Colonic mucosa (tissue), 4 donors: ENCODE data around the gene UTF1. TPM values are rescaled to one million over a fixed set of nuclear protein-coding genes. Genes with fewer than 3 reads are reported as not detected.
A peak's percentile ranks its signal among the peaks of the same experiment; 100 is the strongest.

ENCODE experiments used
- DNase-seq: peaks from one replicate; pipeline ENCODE4 v3.0.0-alpha.2; 2020
- H3K27ac ChIP-seq: fragments of 200-600 bp; one replicate; pipeline ENCODE4 v1.8.0; 2021
- H3K27me3 ChIP-seq: fragments of 200-600 bp; one replicate; pipeline ENCODE4 v1.8.0; 2021
- H3K36me3 ChIP-seq: fragments of 200-600 bp; one replicate; pipeline ENCODE4 v1.8.0; 2021
- H3K4me1 ChIP-seq: fragments of 200-600 bp; one replicate; pipeline ENCODE4 v1.8.0; 2021; ENCODE audit warnings: mild to moderate bottlenecking
- H3K4me3 ChIP-seq: fragments of 200-600 bp; one replicate; pipeline ENCODE4 v1.8.0; 2021
- H3K9ac ChIP-seq, 2 donors: one replicate each; pipeline ENCODE4 v1.7.0; 2013; ENCODE audit warnings: control low read depth in 2 of 2, low read depth in 2 of 2, low read length in 2 of 2
- H3K9me3 ChIP-seq: fragments of 200-600 bp; one replicate; pipeline ENCODE4 v1.8.0; 2021
- intact Hi-C: fragments of 100-400 bp; cut with DNase I; formaldehyde crosslinking; loops from one replicate; pipeline ENCODE4 v1.14.1; 2022
- total RNA-seq, 2 donors: library from RNA; stranded (reverse); fragmentation: NEBNext Ultra II Directional in 1 of 2; extraction: Animal tissue kit (Norgen Biotek cat#: 25700) in 1 of 2; gene quantifications; one replicate each; pipeline ENCODE4 v1.2.1, GENCODE V29; 2021
- TF ChIP-seq, protein P1 (sequence below): fragments of 200-600 bp; IDR thresholded peaks from one replicate; pipeline ENCODE4 v1.8.0; 2022; ENCODE audit warnings: antibody characterized with exemption, mild to moderate bottlenecking
- donor health status: healthy.
- donor health status: DM: no; HTN: no; CAD: no.
- donor health status: DM: no; HTN: no; CAD: no.

UTF1 gene
- total RNA-seq, 2 donors from 2014 or later = not detected

DNA sequence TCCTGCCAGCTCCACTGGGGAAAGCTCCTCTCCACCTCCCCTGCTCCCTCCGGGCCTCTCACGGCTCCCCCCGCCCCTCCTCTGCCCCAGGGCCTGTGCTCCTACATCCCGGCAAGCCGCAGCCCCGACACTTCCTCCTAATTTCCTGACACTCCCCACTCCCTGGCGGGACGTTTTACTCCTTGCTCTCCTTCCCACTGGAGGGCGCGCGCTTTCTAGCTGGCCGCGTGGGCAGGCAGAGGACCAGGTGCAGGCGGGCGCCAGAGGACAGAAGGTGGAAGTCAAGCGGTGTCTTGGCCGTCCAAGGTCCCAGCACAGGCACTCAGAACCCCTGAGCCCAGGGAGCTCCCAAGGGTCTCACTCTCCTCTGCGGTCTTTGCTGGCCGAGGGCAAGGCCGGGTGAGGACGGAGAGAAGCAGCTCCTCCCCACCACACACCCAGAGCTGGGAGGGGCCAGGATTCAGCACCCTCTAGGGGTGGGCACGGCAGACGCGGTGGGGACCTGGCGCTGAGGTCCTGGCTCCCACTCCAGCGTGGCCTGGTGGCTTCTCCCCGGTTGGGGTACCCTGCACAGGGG is 27.6 kb downstream of the UTF1 start:
- H3K27ac ChIP-seq = peak overlapping the region; percentile 12
- H3K27me3 ChIP-seq = no peaks in the 10 kb centered on the region
- H3K9me3 ChIP-seq = no peaks in the 10 kb centered on the region
- H3K4me1 ChIP-seq = peaks cover 30% of the 10 kb centered on the region
- DNase-seq = peak; percentile 87
- peak overlapping the region; percentile 8 for H3K4me3 ChIP-seq
- H3K36me3 ChIP-seq = no peaks in the 10 kb centered on the region
- intact Hi-C loops = no loop called here
- TF ChIP-seq, protein P1, sequence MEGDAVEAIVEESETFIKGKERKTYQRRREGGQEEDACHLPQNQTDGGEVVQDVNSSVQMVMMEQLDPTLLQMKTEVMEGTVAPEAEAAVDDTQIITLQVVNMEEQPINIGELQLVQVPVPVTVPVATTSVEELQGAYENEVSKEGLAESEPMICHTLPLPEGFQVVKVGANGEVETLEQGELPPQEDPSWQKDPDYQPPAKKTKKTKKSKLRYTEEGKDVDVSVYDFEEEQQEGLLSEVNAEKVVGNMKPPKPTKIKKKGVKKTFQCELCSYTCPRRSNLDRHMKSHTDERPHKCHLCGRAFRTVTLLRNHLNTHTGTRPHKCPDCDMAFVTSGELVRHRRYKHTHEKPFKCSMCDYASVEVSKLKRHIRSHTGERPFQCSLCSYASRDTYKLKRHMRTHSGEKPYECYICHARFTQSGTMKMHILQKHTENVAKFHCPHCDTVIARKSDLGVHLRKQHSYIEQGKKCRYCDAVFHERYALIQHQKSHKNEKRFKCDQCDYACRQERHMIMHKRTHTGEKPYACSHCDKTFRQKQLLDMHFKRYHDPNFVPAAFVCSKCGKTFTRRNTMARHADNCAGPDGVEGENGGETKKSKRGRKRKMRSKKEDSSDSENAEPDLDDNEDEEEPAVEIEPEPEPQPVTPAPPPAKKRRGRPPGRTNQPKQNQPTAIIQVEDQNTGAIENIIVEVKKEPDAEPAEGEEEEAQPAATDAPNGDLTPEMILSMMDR = peak; percentile 24
- H3K9ac ChIP-seq = peak overlapping the region; percentile 58 to 61

DNA sequence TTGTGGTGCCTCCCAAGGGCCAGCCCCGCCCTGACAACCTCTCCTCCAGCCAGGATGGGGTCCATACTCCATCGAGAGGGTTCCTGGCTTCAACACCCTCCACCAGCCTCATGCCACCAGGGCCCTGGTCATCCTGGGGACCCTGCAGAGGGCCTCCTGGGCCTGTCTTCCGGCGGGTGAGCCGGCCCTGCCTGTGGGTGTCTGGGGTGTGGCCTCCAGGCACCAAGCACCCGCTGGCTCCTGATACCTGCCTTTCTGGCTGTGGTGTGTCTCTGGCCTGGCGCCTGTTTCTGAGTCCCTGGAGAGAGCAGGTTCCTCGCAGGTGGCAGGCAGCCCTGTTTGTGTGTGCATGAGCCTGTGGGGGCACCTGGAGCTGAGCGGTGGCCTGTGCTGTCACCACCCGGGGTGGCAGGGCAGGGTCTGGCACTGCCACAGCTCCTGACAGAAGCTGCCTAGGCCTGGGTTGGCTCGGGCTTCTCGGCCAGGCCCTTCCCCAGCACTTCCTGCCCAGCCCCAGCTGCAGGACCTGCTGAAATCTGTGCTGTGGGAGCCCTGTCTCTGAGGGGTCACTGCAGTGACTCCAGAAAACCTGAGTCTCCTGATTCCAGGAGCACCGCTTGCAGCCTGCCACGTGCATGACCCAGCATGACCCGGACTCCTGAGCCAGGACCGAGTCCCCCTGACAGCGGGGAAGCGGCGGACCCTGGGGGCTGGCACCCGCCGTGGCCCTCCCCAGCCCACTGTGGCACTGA is 28.2 kb downstream of the UTF1 start:
- intact Hi-C loops = no loop called here
- H3K36me3 ChIP-seq = no peaks in the 10 kb centered on the region
- peak; percentile 73 for DNase-seq
- H3K4me1 ChIP-seq = peaks cover 37% of the 10 kb centered on the region
- no peaks in the 10 kb centered on the region for H3K27me3 ChIP-seq
- H3K9ac ChIP-seq = peak overlapping the region; percentile 58 to 61
- peak overlapping the region; percentile 50 for H3K27ac ChIP-seq
- TF ChIP-seq, protein P1 = no peak
- no peaks in the 10 kb centered on the region for H3K9me3 ChIP-seq
- H3K4me3 ChIP-seq = peak overlapping the region; percentile 8

DNA sequence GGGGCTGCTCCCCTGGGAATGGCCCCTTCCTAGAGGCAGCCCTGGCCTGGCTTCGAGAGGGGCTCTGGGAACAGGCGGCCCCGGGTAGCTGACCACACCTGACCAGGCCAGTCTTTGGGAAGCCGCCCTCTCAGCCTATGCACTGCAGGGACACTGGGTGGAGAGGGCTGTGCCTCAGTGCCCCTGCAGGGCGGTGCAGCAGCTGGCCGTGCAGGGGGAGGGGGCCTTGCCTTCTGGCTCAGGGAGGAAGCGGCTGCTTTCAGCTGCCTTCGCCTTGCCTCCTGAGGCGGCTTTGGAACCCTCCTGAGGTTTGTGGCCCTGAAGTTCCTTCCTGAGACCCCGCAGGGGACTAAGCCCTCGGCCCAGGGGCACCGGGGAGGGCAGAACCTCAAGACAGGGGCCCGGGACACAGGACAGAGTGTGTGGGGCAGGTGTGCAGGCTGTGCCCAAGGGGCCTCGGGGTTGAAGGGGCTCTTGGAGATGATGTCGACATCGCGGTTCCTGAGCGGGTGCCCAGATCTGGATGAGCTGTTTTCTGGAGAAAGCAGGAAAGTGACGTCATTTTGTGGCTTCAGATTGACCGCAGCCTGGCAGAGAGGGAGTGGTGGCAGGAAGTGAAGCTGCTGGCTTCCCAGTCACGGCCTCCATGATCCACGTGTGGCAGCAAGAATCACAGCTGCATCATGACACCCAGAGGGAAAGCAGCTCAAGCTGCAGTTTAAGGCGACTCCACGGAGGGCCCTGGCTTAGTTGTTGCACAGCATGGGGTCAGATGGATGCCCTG is 29.0 kb downstream of the UTF1 start:
- Histone ChIP-seq H3K36me3 (no peaks in the 10 kb centered on the region), H3K27me3 (no peaks in the 10 kb centered on the region), H3K9me3 (no peaks in the 10 kb centered on the region), H3K27ac (peak overlapping the region; percentile 50), H3K4me1 (peaks cover 37% of the 10 kb centered on the region), H3K9ac (peak overlapping the region in 1 of 2 donors; percentile 18), H3K4me3 (no peak overlapping the region)
- intact Hi-C loops = no loop called here
- peak; percentile 70 for DNase-seq
- TF ChIP-seq, protein P1 = no peak

DNA sequence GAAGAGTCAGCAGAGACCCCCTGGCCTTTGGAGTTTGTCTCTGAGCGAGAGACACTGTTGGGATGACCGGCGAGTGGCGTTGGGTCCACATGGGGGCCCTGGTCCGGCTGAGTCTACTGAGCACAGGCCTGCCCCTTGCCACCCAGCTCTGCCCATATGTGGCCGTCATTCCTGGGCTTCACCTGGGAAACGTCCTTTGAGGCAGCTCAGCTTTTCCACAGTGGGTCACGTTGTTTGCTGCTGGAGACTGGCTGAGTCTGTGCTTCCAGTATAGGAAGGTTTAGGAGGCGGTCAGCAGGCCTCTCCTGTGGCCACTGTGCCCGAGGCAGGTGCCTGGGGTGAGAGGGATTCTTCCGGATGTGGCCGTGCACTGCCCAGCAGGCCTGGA is 29.6 kb downstream of the UTF1 start:
- H3K4me1 ChIP-seq = peaks cover 42% of the 10 kb centered on the region
- DNase-seq = no peak
- intact Hi-C loops = no loop called here
- H3K4me3 ChIP-seq = no peak overlapping the region
- H3K9ac ChIP-seq = no peak overlapping the region
- no peaks in the 10 kb centered on the region for H3K27me3 ChIP-seq
- no peaks in the 10 kb centered on the region for H3K9me3 ChIP-seq
- TF ChIP-seq, protein P1 = no peak
- H3K36me3 ChIP-seq = no peaks in the 10 kb centered on the region
- H3K27ac ChIP-seq = peak overlapping the region; percentile 22

DNA sequence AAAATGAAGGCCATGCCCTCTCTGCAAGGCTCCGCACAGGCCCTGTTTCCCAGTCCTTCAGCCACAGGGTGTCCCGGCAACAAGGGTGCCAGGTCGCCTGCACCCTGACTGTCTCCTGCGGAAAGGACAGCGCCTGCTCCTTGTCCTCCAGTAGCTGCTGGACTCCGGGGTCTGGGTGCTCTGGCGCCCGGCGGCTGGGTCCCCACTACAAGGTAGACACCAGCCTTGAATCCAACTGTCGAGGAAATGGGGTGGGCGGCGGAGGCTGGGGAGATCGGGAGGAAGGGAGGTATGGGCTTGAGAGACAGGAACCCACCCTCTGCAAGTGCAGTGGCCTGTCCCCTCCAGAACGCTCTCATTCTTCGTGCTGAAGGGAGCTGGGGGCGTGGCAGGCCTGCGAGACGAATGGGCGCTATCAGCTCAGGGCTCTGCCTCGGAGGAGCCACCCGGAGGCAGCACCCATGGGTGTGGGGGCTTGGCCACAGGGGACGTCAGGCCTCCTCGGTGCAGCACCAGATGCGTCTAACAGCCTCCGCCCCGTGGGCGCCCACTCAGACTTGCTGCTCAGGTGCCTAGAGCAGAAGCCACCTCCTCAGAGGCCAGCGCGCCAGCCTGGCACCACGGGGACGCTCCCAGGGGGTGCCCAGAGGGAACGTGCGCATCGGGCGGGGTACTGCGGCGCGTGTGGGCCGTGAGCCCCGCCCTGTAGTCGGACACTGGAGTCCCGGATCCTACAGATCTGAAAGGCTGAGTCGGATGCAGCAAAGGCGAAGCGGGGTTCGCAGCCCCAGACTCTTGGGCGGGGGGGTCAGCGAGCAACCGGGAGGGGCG is 31.1 kb downstream of the UTF1 start:
- H3K9me3 ChIP-seq = no peaks in the 10 kb centered on the region
- intact Hi-C loops = loop anchor here (5.0 kb wide), 1 partner anchor 46 kb away; the partner anchor contains the start of genes TUBGCP2 and ZNF511
- H3K27me3 ChIP-seq = no peaks in the 10 kb centered on the region
- H3K27ac ChIP-seq = peak overlapping the region; percentile 89
- peaks cover 42% of the 10 kb centered on the region for H3K4me1 ChIP-seq
- TF ChIP-seq, protein P1 = no peak
- peak overlapping the region; percentile 78 for H3K4me3 ChIP-seq
- H3K36me3 ChIP-seq = no peaks in the 10 kb centered on the region
- peak overlapping the region; percentile 70 to 86 for H3K9ac ChIP-seq
- DNase-seq = peak; percentile 64
